GM20431 (cell line): ENCODE data around the gene ABLIM3.

ENCODE experiments used
- in situ Hi-C: fragments of 300-500 bp; cut with MseI, MboI; formaldehyde crosslinking; loops from one replicate; pipeline ENCODE4 v1.15.0; 2020; ENCODE audit warnings: low sequenced_read_pairs; ENCODE audit not compliant: unreplicated experiment

ABLIM3 gene

DNA sequence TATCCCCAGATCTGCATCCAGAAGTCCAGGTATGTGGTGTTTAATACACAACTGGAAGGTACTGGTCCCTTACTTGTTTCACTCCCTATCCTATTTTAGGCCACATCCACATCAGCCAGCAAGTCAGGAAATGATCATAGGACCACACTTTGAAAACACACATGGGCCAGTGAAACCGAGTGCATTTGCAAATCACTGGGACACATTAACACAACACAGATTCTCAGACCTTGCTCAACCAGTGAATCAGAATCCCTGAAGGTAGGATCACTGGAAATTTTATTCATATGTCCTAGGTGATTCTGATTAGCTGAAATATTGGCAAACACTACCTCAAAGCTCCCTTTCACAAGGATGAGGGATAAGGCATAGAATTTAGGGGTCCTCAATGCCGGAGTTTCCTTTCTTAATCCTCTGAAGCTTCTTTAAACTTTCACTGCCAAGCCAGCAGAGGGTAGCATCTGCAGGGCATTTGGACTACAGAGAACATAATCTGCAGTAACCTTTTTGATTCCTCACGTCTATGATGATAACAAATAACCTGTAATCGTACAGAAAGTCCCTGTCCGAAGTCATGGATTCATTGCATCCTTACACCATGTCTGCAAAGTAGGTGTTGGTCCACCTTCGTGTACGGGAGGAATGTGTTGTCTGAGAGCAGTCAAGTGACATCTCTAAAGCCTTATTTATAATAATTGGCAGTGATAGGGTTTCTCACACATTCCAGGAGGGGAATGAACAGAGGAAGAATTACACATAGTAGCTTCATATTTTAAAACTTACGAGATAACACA, 11.0 kb upstream of the ABLIM3 start:
- in situ Hi-C loops = no loop called here

DNA sequence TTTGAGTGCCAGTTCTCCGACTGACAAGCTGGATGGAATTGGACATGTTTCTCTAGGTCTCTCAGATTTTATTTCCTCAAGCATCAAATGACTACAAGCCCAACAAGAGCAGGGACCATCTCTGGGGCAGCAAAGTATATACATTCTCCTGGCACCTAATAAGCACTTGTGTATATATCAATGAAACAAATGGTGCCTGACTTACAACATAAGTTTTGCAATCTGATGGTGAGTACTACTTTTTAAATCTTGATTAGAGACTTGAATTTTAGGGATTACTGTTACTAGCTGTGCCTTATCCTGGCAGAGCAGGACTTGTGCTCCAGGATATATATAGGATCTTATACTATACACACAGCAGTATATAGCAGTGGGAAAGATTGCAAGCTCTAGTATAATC, 8.8 kb upstream of the ABLIM3 start:
- in situ Hi-C loops = no loop called here

DNA sequence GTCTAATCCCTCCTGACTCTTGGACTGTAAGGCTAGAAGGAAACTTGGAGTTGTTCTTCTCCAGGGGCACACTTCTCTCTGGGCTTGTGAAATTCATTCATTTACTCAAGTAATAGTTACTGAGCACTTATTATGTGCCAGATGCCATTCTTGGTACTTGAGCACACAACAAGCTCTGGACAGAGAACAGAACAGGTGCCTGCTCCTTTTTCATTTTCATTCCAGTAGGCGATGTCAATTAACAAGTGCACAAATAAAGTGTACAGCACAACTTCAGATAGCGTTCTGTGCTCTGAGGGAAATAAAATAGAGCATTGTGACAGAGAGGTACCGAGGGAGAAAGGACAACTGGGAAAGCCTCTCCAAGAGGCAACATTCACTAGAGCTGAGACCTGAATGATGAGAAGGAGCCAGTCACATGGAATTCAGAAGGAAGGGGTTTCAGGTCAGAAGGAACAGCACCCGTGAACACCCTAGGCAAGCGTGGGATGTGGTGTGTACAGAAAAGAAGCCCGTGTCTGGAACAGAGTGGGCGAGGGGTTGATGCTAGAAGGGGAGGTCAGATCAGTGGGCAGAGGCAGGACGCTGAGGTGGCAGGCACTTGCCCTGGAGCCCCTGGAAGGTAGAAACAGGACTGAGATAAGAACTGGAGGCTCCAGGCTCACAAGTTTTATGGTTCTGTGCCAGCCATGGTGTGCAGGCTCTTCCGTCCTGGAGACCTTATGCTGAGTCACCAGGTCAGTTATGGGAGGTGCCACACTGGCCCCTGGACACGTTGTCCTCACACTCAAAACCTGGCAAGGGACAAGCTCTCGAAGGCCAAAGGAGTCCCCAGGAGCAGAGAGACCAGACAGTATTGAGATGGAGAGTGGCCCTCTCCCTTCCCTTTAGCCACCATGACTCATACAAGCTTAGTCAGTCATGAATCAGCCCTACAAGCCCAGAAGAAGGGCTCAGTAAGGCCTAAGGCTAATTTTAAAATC, 7.2 kb upstream of the ABLIM3 start:
- in situ Hi-C loops = no loop called here

DNA sequence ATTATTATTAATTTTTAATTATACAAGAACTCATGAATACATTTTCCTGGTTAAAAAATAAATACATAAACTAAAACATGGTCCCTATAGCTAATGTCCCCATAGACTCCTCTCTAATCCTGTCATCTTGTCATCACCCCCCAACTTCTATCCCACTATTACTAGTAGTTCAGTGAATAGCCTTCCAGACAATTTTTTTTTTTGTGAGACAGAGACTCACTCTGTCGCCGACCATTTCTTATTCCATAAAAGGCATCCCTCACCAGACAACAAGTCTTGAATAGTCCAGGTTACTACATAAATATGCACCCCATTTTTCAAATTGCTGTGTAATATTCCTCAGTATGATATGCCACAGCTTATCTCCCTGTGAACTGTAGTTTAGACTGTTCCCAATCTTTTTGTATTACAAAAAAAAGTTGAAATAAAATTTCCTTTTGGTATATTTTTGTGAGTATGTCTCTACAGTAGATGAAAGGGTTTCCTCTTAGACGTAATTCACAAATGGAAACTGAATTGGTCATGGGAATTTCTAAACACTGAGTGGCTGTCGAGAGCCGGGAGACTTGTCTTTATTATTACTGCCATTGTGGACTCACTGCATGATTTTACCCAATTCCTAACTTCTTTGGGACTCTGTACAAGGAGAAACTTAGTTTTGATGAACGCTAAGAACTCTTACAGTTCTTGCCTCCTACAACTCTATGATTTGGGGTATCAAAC, 6.4 kb upstream of the ABLIM3 start:
- in situ Hi-C loops = no loop called here

DNA sequence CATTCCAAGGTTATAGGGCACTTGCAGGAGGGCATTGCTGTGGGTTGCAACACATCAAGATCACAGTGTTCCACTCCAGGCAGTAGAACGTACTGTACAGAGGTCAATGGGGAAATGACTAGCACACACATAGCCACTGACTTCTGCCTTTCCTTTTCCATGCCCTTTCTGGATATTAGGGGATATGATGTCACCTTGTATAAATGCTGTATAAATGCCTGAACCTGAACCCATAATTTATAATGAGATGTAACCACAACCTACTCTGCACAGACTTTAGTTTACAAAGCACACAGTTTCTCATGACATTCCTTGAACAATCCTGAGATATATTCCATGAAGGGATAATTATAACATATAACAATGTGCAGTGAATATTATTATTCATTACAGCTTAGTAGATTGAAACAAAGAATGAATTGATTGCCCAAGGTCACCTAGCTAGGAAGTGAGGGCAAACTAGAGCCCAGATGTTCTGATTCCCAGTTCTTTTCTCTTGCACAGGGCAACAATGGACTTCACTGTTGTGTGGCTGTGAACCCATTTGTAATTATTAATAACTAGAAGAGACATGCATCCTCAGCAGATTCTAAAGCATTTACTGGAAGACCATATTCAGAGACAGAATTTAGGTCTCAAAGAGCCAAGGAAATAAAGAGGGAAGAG, 5.6 kb upstream of the ABLIM3 start:
- in situ Hi-C loops = no loop called here

DNA sequence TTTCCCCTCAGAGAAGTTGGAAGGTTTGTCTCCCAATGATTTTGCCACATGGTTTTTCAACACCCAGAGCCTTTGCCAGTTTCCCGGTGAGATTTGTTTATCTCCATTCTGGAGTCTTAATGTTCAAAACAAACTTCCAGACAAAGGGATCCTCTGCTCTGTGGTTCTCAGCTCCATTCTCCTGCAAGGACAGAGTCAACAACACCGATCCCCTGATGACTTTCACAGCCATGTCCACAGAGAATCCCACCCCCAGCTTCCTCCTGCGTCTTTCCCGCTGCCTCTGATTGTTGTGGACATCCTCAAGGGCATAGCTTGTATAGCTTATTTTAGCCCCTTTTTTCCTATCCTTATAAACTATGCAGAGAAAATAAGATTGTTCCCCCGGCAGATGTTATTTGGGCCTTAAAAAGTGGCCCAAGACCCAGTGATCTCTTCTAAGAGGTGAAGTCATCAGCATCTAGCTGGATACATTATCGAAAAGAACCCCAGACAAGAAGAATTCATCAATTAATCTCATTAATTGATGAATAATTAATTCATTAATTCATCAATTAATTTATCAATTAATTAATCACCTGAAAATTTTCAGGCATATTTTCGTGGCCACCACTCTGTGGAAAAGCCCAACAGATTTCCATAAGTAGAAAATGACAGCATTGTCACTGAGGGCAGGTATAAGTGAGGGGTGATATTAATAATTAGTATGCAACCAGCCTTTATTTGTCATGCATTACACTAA, 2.9 kb upstream of the ABLIM3 start:
- in situ Hi-C loops = no loop called here

DNA sequence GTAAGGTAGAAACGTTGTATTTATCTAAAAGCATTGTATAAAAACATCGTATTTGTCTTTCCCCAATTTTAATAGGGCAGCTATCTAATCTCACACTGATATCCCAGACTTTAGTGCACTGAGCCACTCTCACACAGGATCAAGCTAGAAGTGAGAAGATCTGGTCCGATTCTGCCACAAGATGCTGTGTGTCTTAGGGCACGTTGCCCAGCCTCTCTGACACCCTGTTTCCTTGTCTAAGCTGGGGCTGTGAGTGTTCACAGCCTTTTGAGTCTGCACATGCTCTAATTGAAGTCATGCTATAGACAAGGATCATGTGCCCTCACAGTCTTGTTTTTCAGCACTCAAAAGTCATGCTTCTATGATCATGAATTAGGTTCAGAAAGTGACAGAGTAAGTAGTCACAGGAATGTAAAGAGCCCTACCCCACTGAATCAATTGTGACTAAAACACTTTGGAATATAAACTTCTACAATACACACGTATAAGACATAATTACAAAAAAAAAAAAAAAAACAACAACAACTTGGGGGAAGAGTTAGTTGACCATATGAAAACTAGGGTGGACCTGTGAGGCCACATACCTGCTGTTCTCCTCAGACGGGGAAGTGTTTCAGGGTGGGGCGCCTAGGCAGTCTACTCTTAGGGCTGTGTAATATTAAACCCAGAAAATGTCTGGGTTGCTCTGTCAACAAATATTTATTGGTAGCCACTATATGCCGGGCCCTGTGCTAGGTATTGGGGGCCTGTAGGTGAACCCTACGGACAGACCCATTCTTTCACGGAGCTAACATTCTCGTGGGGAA, 893 bp upstream of the ABLIM3 start:
- in situ Hi-C loops = no loop called here

DNA sequence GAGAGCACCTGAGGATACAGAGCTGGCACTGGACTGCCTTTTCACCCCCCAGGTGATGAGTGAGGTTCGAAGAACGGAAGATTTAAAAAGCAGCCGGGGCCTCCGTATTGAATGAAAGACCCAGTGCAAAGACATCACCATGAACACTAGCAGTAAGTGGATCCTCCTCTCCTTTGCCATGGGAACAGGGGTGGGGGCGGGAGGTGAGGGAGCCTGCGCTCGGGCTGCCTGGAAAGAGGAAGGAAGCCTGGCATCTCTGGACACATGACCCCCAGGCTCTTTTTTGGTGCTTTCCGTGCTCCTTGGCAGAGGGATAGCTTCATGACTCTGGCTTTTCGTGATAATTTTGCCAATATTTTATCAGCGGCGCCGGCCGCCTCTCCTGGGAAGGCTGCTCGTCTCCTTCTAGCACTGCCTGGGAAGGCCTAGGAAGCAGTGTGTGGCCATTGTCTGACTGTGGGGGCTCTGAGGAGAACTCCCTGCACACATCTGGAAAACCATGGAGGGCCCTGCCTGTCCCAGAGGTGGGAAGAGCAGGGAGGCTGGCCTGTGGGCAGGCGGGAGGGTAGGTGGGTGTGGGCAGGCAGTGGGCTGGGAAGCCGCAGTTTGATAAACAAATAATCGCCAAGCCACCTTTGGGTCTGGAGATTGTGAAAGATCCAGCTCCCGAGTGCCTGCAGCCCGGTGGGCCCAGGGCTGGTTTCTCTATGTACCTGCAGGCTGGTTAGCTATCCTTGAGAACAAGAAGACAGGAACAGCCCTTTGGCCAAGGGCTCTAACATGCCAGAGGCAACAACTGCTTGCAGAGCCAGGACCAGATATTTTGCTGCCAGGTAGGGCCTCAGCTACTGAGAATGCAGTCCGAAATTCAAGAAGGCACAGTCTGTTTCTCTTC, 911 bp downstream of the ABLIM3 start:
- in situ Hi-C loops = no loop called here

DNA sequence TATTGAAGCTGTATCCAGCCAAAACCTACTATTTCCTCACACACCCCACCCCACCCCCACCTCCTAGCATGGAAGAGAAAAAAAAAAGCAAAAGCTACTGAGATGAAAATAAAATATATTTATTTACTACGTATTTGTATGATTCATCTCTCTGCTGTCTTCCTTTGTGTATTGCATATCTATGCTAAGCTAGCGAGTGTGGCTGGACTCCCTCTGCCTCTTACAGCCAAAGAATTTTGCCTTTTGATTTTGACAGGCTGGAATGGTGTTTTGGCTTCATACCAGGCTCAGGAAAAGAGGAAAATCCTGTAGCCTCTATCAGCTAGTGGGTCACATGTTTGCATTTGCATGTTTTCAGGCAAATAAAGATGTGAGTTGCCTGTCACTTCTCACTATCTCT, 2.2 kb downstream of the ABLIM3 start:
- in situ Hi-C loops = no loop called here

DNA sequence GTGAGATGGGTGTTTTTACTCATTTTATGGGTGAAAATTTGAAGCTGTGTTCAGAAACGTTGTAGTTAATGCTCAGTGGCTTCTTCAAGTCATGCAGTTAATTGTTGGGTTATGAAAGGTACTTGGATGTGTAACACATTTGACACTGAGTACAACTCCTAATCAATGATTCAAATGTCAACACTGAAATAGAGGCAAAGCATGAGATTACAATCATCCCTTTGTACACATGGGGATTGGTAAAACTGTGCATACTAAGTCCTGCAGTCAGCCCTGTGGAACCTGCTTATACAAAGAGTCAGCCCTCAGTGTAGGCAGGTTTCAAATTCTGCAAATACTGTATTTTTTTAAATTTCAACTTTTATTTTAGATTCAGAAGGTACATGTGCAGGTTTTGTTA, 3.3 kb downstream of the ABLIM3 start:
- in situ Hi-C loops = no loop called here

DNA sequence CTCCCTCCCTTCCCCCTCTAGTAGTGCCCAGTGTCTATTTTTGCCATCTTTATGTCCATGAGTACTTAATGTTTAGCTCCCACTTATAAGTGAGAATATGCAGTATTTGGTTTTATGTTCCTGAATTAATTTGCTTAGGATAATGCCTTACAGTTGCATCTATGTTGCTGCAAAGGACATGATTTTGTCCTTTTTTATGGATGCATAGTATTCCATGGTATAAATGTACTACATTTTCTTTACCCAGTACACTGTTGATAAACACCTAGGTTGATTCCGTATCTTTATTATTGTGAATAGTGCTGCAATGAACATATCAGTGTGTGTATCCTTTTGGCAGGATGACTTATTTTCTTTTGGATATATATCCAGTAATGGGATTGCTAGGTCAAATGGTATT, 3.8 kb downstream of the ABLIM3 start:
- in situ Hi-C loops = no loop called here

DNA sequence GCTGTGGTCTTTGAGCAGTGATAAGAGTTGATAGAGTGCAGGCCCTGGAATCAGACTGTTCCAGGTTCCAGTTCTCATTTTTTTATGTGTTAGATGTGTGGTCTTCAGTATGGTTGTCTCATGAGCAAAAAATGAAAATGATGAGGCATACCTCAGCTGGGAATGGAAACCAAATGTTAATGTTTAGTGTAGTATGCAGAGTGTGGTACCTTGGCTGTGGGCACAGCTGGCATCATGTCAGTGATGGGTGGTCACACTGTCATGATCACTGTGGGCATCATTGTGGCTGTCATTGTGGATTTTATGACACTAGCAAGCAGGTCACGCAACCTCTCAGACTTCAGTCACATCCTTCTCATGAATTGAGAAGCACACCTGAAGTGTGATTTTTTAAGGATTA, 6.4 kb downstream of the ABLIM3 start:
- in situ Hi-C loops = no loop called here

DNA sequence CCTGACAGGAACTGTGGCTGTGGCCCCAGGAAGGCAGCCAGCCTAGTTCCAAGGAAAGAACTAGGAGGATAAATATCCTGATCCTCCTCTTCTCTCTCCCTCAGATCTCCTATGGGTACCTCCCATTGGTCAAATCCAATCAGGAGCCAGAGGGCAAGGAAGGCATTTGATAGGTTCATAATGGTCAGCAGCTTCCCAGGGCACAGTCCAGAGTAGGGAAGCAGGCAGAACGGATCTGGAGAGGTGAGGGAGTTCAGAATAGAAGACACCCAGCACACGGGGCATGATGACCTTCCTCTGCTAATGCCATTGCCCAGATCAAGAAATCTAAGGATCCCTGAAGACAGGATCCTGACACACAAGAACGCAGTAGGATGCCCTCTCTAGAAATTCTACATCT, 8.6 kb downstream of the ABLIM3 start:
- in situ Hi-C loops = no loop called here

DNA sequence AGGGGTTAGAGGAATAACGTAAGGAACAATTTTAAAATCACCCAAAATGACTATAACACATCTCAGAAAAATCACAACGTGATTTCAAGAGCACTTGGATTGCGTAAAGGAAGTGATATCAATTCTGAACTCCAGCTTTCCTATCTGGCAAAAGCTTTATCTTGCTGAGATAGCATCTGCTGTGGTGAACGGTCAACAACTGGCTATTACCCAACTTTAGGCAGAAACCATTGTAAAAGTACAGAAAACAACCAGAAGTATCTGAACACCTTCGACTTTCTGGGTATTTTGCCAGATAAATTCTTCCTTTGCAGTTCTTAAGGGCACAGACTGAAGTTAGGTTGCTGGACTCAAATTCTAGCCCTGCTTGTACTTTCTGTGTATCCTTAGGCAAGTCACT, 9.2 kb downstream of the ABLIM3 start:
- in situ Hi-C loops = no loop called here

DNA sequence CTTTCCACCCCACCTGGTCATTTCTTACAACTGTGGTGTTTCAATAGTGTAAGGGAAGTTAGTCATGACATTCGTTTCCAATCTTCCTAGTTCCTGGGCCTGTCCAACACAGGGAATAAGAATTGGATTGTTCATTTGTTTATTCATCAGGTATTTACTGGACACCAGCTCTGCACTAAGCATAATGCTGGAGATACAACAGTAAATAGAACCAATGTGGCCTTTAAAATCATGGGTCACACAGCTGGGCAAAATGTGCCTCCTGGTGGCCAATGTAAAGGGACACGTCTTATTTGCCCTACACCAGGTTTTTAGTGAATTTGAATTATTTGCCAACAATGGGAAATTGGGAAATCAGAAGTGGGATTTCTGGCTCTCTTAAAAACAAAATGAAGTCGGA, 10.4 kb downstream of the ABLIM3 start:
- in situ Hi-C loops = no loop called here

DNA sequence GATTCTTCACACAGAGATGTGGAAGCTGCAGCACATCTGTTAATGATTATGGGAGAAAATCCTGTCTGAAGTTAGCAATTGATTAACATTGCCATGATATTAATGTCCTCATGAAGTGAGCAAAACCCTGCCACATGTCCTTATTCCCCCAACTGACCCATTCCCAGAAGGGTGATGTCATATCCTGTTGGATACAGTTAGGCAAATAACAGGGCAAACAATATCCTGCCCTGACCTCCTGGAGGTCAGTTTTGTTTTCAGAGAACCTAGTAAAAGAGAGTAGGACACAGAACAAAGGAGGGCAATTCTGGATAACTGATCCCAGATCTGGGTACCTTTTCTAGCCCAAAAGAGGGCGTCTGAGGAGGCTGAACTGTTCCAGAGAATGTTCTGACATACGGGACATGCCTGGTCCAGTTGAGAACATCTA, 11.0 kb downstream of the ABLIM3 start:
- in situ Hi-C loops = no loop called here

DNA sequence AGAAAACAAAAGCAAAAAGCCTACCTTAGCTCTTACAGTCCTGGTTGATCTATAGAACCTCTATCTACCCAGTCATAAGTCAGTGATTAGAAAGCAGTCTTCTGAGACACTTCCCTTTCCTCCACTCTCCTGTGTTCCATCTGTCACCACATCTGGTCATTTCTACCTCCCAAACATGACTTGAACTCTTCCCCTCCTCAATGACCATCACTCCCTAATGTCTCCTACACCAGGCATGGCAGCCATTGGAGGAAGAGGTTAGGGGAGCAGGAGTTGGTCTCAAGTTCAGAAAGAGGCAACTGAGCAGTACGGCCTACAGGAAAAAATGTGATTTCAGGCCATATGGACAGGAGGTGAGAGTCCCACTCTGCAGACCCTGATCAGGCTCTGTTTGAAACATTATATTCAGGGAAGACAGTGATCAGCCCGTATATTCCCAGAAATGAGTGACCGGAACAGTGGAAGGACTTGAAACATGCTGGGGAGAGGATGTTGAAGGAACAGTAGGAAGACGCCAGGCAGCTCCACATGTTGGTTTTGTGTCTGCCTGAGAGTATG, 12.0 kb downstream of the ABLIM3 start:
- in situ Hi-C loops = no loop called here
